IPS-15b (cell line): ENCODE measurements around the gene CIB4.

Experiments used
- H3K27me3 ChIP-seq: one replicate; pipeline ENCODE4 v1.6.1; 2013; ENCODE audit warnings: low read length; ENCODE audit not compliant: control insufficient read depth, insufficient read depth
- H3K36me3 ChIP-seq: one replicate; pipeline ENCODE4 v1.6.1; 2013; ENCODE audit warnings: low read length; ENCODE audit not compliant: control insufficient read depth, insufficient read depth
- H3K4me1 ChIP-seq: one replicate; pipeline ENCODE4 v1.6.1; 2013; ENCODE audit warnings: mild to moderate bottlenecking, low read length; ENCODE audit not compliant: control insufficient read depth, insufficient read depth
- H3K4me3 ChIP-seq: one replicate; pipeline ENCODE4 v1.5.1; 2013; ENCODE audit warnings: low read depth, low read length
- H3K9ac ChIP-seq: one replicate; pipeline ENCODE4 v1.6.1; 2013; ENCODE audit warnings: low read depth, mild to moderate bottlenecking, low read length
- H3K9me3 ChIP-seq: one replicate; pipeline ENCODE4 v1.6.1; 2013; ENCODE audit warnings: mild to moderate bottlenecking, low read length; ENCODE audit not compliant: control insufficient read depth, insufficient read depth

The CIB4 gene

GRCh38 chr2:26636935-26637334 lies 4.2 kb downstream of the CIB4 start:
- Histone ChIP-seq H3K27me3 (no peaks in the 10 kb centered on the region), H3K36me3 (no peaks in the 10 kb centered on the region), H3K4me3 (no peak overlapping the region), H3K9me3 (no peaks in the 10 kb centered on the region), H3K4me1 (no peaks in the 10 kb centered on the region), H3K9ac (no peak overlapping the region)

DNA sequence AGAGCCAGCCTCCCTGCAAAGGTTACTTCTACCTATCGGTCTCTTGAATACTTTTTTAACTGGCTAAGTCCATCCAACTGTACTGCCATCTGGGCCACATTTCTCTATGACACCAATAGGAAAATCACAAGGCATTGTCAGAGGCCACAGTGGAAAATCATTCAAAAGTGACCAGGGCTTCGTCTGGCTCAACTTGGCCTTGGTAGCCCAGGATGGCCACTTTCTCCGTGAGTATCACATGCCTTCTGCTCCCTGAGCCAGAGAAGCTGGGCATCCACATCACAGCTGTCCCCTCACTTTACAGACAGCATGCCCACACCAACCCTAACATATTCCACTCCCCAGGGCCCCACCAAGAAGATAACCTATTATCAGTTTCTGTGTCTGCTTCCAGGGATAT lies 5.8 kb downstream of the CIB4 start:
- H3K4me3 ChIP-seq, result no peak overlapping the region
- H3K27me3 ChIP-seq, result no peaks in the 10 kb centered on the region
- no peaks in the 10 kb centered on the region for H3K4me1 ChIP-seq
- H3K9me3 ChIP-seq, result no peaks in the 10 kb centered on the region
- H3K9ac ChIP-seq, result no peak overlapping the region
- no peaks in the 10 kb centered on the region for H3K36me3 ChIP-seq

DNA sequence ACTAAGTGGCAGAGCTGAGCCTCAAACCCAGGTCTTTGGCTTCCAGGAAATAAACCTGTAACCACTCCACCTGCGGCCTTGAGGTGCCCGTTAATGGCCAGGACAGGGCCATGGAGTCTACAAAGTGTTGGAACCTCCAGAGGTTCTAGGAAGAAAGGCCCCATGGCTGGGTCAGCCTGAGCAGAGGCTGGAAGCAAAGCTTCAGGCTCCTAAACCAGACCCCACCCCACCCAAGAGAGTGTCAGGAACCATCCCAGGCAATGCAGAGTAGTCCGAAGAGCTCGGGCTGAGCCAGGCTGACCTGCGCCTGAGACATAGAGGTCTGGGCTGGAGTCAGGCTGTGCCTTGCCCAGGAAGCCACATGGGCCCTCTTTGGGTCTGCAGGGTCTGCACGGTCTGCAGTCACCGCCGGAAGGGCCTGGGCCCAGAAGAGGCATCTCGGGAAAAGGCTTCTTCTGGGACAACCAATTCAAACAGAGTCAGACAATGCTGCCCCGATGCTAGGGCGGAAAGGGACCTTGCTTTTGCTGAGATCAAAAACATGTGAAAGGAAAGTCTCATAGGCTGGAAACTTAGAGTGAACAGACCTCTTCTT lies 6.4 kb downstream of the CIB4 start:
- Histone ChIP-seq H3K27me3 (no peaks in the 10 kb centered on the region), H3K36me3 (no peaks in the 10 kb centered on the region), H3K4me1 (no peaks in the 10 kb centered on the region), H3K9ac (no peak overlapping the region), H3K9me3 (no peaks in the 10 kb centered on the region), H3K4me3 (no peak overlapping the region)

GRCh38 chr2:26633993-26634595 lies 7.1 kb downstream of the CIB4 start:
- Histone ChIP-seq H3K27me3 (no peaks in the 10 kb centered on the region), H3K9ac (no peak overlapping the region), H3K4me3 (no peak overlapping the region), H3K4me1 (no peaks in the 10 kb centered on the region), H3K9me3 (no peaks in the 10 kb centered on the region), H3K36me3 (no peaks in the 10 kb centered on the region)

DNA sequence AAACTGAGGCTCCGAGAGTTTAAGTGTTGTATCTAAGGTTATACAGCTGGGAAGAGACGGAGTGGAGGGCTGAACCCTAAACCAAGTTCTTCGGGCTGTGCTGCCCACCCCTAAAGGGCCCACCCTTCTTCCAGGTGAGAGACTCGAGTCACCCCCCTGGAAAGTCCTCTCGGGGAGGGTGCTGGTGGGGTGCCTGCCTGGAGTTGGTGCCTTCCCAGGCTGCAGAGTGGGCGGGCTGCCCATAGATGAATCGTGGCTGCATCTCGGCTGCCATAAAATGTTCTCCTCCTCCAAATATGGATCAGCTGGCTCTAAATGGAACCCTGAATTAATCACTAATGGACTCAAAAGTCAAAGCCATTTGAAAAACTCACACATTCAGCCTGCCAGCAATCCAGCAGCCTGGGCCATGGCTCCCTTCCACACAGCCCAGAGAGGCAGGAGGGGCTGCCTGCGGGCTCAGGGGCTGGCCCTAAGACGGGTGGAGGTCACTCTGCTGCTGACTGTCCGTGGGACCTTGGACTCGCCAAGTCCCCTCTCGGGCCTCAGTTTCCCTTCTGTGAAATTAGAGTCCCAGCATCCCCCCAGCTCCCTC lies 7.7 kb downstream of the CIB4 start:
- H3K36me3 ChIP-seq, result no peaks in the 10 kb centered on the region
- H3K9me3 ChIP-seq, result no peaks in the 10 kb centered on the region
- no peaks in the 10 kb centered on the region for H3K4me1 ChIP-seq
- no peak overlapping the region for H3K4me3 ChIP-seq
- no peaks in the 10 kb centered on the region for H3K27me3 ChIP-seq
- no peak overlapping the region for H3K9ac ChIP-seq

- H3K27me3 ChIP-seq, result no peaks in the 10 kb centered on the region
- no peaks in the 10 kb centered on the region for H3K9me3 ChIP-seq
- H3K4me3 ChIP-seq, result no peak overlapping the region
- no peaks in the 10 kb centered on the region for H3K4me1 ChIP-seq
- H3K36me3 ChIP-seq, result no peaks in the 10 kb centered on the region
- no peak overlapping the region for H3K9ac ChIP-seq
Measured at GRCh38 chr2:26632624-26633185, 8.5 kb downstream of the CIB4 start.

GRCh38 chr2:26631401-26632170 lies 9.6 kb downstream of the CIB4 start:
- no peak overlapping the region for H3K9ac ChIP-seq
- no peak overlapping the region for H3K4me3 ChIP-seq
- H3K36me3 ChIP-seq, result no peaks in the 10 kb centered on the region
- no peaks in the 10 kb centered on the region for H3K4me1 ChIP-seq
- no peaks in the 10 kb centered on the region for H3K27me3 ChIP-seq
- no peaks in the 10 kb centered on the region for H3K9me3 ChIP-seq

- no peaks in the 10 kb centered on the region for H3K27me3 ChIP-seq
- H3K36me3 ChIP-seq, result no peaks in the 10 kb centered on the region
- H3K9ac ChIP-seq, result no peak overlapping the region
- H3K4me1 ChIP-seq, result no peaks in the 10 kb centered on the region
- no peak overlapping the region for H3K4me3 ChIP-seq
- no peaks in the 10 kb centered on the region for H3K9me3 ChIP-seq
Measured at GRCh38 chr2:26630669-26631360, 10.4 kb downstream of the CIB4 start.

DNA sequence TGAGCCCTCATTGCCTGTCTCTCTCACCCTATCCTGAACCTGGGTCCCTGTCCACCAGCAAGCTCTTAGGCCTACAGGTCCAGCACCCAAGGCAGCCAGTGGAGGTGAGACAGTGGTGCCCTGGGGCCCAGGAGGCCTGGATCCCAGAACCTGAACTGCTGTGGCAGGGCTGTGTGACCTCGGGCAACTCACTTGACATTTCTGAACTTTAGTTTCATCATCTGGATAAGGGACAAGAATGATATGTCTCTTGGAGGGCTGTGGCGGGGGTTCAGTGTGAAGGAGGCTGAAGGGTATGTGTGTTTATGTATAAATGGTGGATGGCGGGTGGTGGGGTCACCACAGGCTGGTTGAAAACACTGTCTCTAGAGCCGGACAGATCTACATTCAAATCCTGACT lies 10.9 kb downstream of the CIB4 start:
- no peak overlapping the region for H3K9ac ChIP-seq
- no peaks in the 10 kb centered on the region for H3K27me3 ChIP-seq
- no peaks in the 10 kb centered on the region for H3K4me1 ChIP-seq
- H3K9me3 ChIP-seq, result no peaks in the 10 kb centered on the region
- H3K4me3 ChIP-seq, result no peak overlapping the region
- H3K36me3 ChIP-seq, result no peaks in the 10 kb centered on the region

GRCh38 chr2:26629751-26630150 lies 11.4 kb downstream of the CIB4 start:
- H3K9ac ChIP-seq, result no peak overlapping the region
- H3K4me1 ChIP-seq, result no peaks in the 10 kb centered on the region
- no peak overlapping the region for H3K4me3 ChIP-seq
- H3K27me3 ChIP-seq, result no peaks in the 10 kb centered on the region
- H3K9me3 ChIP-seq, result no peaks in the 10 kb centered on the region
- no peaks in the 10 kb centered on the region for H3K36me3 ChIP-seq

DNA sequence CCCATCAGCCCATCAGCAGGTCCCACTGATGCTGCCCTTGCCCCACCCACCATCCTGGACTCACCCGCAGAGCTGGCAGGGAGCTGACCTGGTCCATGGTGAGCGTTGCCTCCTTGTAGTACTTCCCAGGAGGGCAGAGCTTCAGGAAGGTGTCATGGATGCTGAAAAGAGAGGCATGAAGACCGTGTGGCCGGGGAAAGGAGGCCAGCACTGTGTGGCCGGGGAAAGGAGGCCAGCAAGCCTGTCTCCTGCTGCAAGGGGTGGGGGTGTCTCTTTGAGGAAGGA lies 11.9 kb downstream of the CIB4 start:
- no peaks in the 10 kb centered on the region for H3K27me3 ChIP-seq

More for the DNA sequence above, 11.9 kb downstream of the CIB4 start:
- no peaks in the 10 kb centered on the region for H3K9me3 ChIP-seq
- H3K4me1 ChIP-seq, result no peaks in the 10 kb centered on the region
- H3K9ac ChIP-seq, result no peak overlapping the region
- no peaks in the 10 kb centered on the region for H3K36me3 ChIP-seq
- no peak overlapping the region for H3K4me3 ChIP-seq
